Loucy (cell line): Measurements from ENCODE around the gene KAT6B.

Source experiments
- H2AFZ ChIP-seq: fragments of 200-600 bp; sonication (generic); 2 replicates; pipeline ENCODE4 v1.6.0; 2016; ENCODE audit warnings: antibody characterized with exemption, mild to moderate bottlenecking, low read length, moderate library complexity
- H3F3A ChIP-seq: fragments of 200-600 bp; 2 replicates; pipeline ENCODE4 v1.6.0; 2016; ENCODE audit warnings: antibody characterized with exemption, low read depth, mild to moderate bottlenecking
- H3K27me3 ChIP-seq: fragments of 200-600 bp; sonication (generic); 2 replicates; pipeline ENCODE4 v1.6.1; 2014; ENCODE audit warnings: low read length, mild to moderate bottlenecking; ENCODE audit not compliant: insufficient read depth, poor library complexity, severe bottlenecking
- H3K36me3 ChIP-seq: fragments of 200-600 bp; sonication (generic); 2 replicates; pipeline ENCODE4 v1.6.1; 2016; ENCODE audit warnings: low read length; ENCODE audit not compliant: insufficient read depth
- H3K4me1 ChIP-seq: fragments of 200-600 bp; sonication (generic); 2 replicates; pipeline ENCODE4 v1.5.1; 2014; ENCODE audit warnings: low read length, mild to moderate bottlenecking; ENCODE audit not compliant: insufficient read depth, poor library complexity, severe bottlenecking
- H3K4me2 ChIP-seq: fragments of 200-600 bp; sonication (generic); 2 replicates; pipeline ENCODE4 v1.6.0; 2014; ENCODE audit warnings: antibody characterized with exemption, low read length, low read depth, mild to moderate bottlenecking; ENCODE audit not compliant: poor library complexity, severe bottlenecking
- H3K4me3 ChIP-seq: fragments of 200-600 bp; sonication (generic); 2 replicates; pipeline ENCODE4 v1.5.1; 2014; ENCODE audit warnings: low read length, mild to moderate bottlenecking, mixed read lengths; ENCODE audit not compliant: poor library complexity, severe bottlenecking
- H3K79me2 ChIP-seq: fragments of 200-600 bp; sonication (generic); 2 replicates; pipeline ENCODE4 v1.6.1; 2014; ENCODE audit warnings: low read length; ENCODE audit not compliant: insufficient read depth
- H3K9ac ChIP-seq: fragments of 200-600 bp; sonication (generic); 2 replicates; pipeline ENCODE4 v1.6.0; 2014; ENCODE audit warnings: mild to moderate bottlenecking, low read depth, low read length, moderate library complexity; ENCODE audit not compliant: poor library complexity, severe bottlenecking
- H3K9me2 ChIP-seq: fragments of 200-600 bp; sonication (generic); replicated peaks from 2 replicates; pipeline ENCODE4 v1.6.1; 2016; ENCODE audit warnings: low read depth, low read length, mixed read lengths
- H3K9me3 ChIP-seq: fragments of 200-600 bp; sonication (generic); 2 replicates; pipeline ENCODE4 v1.6.1; 2014; ENCODE audit warnings: mild to moderate bottlenecking, antibody characterized with exemption, low read length, low read depth; ENCODE audit not compliant: insufficient read depth
- H4K20me1 ChIP-seq: fragments of 200-600 bp; sonication (generic); 2 replicates; pipeline ENCODE4 v1.6.0; 2014; ENCODE audit warnings: antibody characterized with exemption, low read length, mild to moderate bottlenecking; ENCODE audit not compliant: insufficient read depth, poor library complexity, severe bottlenecking
- EZH2phosphoT487 ChIP-seq: fragments of 200-600 bp; IDR thresholded peaks from 2 replicates; pipeline ENCODE4 v1.6.1; 2018; ENCODE audit warnings: antibody characterized with exemption, mild to moderate bottlenecking, moderate library complexity, borderline replicate concordance
- TF ChIP-seq, protein P1 (sequence below): fragments of 200-600 bp; sonication (generic); conservative IDR thresholded peaks from 2 replicates; pipeline ENCODE4 v1.5.1; 2014; ENCODE audit warnings: mild to moderate bottlenecking, antibody characterized with exemption, low read length

Gene KAT6B

GRCh38 chr10:74898201-74898976 is 72.0 kb downstream of the KAT6B start:
- Histone ChIP-seq H3F3A (peaks cover 13% of the 10 kb centered on the region), H3K4me1 (peaks cover 71% of the 10 kb centered on the region), H4K20me1 (peaks cover 22% of the 10 kb centered on the region), H3K9ac (peak overlapping the region; percentile 70), H3K9me3 (no peaks in the 10 kb centered on the region), H3K27me3 (no peaks in the 10 kb centered on the region), H3K36me3 (no peaks in the 10 kb centered on the region), H3K4me3 (peak overlapping the region; percentile 51), H3K4me2 (peak overlapping the region; percentile 72), H2AFZ (no peak overlapping the region), H3K79me2 (peaks cover 98% of the 10 kb centered on the region), H3K9me2 (no peaks in the 10 kb centered on the region)
- TF ChIP-seq, protein P1, sequence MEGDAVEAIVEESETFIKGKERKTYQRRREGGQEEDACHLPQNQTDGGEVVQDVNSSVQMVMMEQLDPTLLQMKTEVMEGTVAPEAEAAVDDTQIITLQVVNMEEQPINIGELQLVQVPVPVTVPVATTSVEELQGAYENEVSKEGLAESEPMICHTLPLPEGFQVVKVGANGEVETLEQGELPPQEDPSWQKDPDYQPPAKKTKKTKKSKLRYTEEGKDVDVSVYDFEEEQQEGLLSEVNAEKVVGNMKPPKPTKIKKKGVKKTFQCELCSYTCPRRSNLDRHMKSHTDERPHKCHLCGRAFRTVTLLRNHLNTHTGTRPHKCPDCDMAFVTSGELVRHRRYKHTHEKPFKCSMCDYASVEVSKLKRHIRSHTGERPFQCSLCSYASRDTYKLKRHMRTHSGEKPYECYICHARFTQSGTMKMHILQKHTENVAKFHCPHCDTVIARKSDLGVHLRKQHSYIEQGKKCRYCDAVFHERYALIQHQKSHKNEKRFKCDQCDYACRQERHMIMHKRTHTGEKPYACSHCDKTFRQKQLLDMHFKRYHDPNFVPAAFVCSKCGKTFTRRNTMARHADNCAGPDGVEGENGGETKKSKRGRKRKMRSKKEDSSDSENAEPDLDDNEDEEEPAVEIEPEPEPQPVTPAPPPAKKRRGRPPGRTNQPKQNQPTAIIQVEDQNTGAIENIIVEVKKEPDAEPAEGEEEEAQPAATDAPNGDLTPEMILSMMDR: no peak
- no peak for TF ChIP-seq EZH2phosphoT487

DNA sequence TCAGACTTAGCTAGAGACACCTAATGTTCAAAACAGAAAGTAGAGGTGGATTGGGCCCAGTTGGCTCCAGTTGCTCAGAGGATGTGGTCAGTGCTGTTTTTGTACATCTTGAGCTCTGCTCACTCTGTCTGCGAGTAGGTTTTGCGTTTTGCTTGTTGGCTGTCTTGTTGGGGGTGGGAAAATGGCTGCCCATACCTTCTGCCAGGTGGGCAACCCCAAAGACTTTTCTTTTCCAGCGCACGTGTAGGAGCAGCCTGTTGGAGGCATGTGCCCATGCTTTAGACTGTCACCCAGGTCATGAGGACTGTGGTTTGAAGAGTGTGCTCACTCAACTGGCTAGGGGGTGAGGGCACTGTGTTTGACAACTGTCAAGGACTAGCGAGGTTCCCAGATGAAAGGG is 73.9 kb downstream of the KAT6B start:
- peak overlapping the region; percentile 60 for H3K4me2 ChIP-seq
- peaks cover 98% of the 10 kb centered on the region for H3K79me2 ChIP-seq
- H3K9me2 ChIP-seq: no peaks in the 10 kb centered on the region
- no peak overlapping the region for H2AFZ ChIP-seq
- no peaks in the 10 kb centered on the region for H3K36me3 ChIP-seq
- H3K4me3 ChIP-seq: peak overlapping the region; percentile 36
- H3F3A ChIP-seq: peaks cover 13% of the 10 kb centered on the region
- TF ChIP-seq EZH2phosphoT487: no peak
- TF ChIP-seq, protein P1: no peak
- H3K4me1 ChIP-seq: peaks cover 90% of the 10 kb centered on the region
- H3K27me3 ChIP-seq: no peaks in the 10 kb centered on the region
- H3K9me3 ChIP-seq: no peaks in the 10 kb centered on the region
- peaks cover 22% of the 10 kb centered on the region for H4K20me1 ChIP-seq
- peak overlapping the region; percentile 11 for H3K9ac ChIP-seq

DNA sequence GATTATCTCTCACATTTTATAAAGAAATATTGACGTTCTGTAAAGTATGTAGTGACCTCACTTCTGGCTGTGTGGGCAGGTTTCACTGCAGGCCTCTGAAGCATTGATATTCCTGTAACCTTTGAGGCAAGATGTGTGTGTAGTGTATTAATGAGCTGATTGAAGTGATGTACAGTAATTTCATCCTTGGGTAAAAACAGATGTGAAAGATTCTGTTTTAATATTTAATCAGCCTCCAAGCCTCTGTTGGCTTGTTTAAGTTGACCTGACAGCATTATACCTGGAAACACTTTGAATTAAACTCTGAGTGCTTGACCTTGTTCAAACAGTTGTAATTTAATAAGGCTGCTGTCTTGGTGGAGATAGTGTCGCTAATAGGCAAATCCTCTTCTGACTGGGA is 74.9 kb downstream of the KAT6B start:
- no peaks in the 10 kb centered on the region for H3K9me3 ChIP-seq
- H3F3A ChIP-seq: peaks cover 18% of the 10 kb centered on the region
- peaks cover 18% of the 10 kb centered on the region for H4K20me1 ChIP-seq
- no peak overlapping the region for H2AFZ ChIP-seq
- no peak for TF ChIP-seq EZH2phosphoT487
- TF ChIP-seq, protein P1: no peak
- H3K9ac ChIP-seq: no peak overlapping the region
- H3K36me3 ChIP-seq: no peaks in the 10 kb centered on the region
- no peaks in the 10 kb centered on the region for H3K9me2 ChIP-seq
- no peaks in the 10 kb centered on the region for H3K27me3 ChIP-seq
- H3K4me2 ChIP-seq: peak overlapping the region; percentile 5
- no peak overlapping the region for H3K4me3 ChIP-seq
- peaks cover 98% of the 10 kb centered on the region for H3K79me2 ChIP-seq
- peaks cover 93% of the 10 kb centered on the region for H3K4me1 ChIP-seq
